Ascending aorta (tissue), 2 donors: ENCODE data around the gene CYTH3. TPM values are rescaled to one million over a fixed set of nuclear protein-coding genes. Genes with fewer than 3 reads are reported as not detected.
"Not testable (repeated sequence)": the region's sequence is repeated elsewhere in the genome, so short reads cannot be mapped to it uniquely, and the experiment has no call there.

Source experiments
- DNase-seq, 2 donors: peaks; one replicate each; pipeline ENCODE4 v3.0.0-alpha.2; 2019; ENCODE audit warnings: low spot score in 2 of 2
- H3K27ac ChIP-seq, 2 donors: fragments of 200-600 bp; sonication (generic); one replicate each; pipeline ENCODE4 v1.5.1; 2016 to 2017; ENCODE audit warnings: mild to moderate bottlenecking in 1 of 2
- H3K27me3 ChIP-seq: fragments of 200-600 bp; sonication (generic); one replicate; pipeline ENCODE4 v1.5.1; 2017
- H3K36me3 ChIP-seq, 2 donors: fragments of 200-600 bp; sonication (generic); one replicate each; pipeline ENCODE4 v1.5.1; 2016
- H3K4me1 ChIP-seq, 2 donors: fragments of 200-600 bp; sonication (generic); one replicate each; pipeline ENCODE4 v1.5.1; 2016 to 2017; ENCODE audit warnings: mild to moderate bottlenecking in 1 of 2
- H3K4me3 ChIP-seq, 2 donors: fragments of 200-600 bp; sonication (generic); one replicate each; pipeline ENCODE4 v1.5.1; 2016 to 2017; ENCODE audit warnings: mild to moderate bottlenecking in 1 of 2
- H3K9me3 ChIP-seq, 2 donors: fragments of 200-600 bp; sonication (generic); one replicate each; pipeline ENCODE4 v1.5.1; 2016
- intact Hi-C: fragments of 100-400 bp; cut with DNase I; formaldehyde crosslinking; loops from one replicate; pipeline ENCODE4 v1.15.1; 2023
- total RNA-seq: library from RNA; depleted of rRNA; stranded (reverse); fragments of >200 nt; gene quantifications from one replicate; pipeline ENCODE4 v1.1.0, GENCODE V29; 2016
- TF ChIP-seq, protein P1 (sequence below), 3 experiments: fragments of 200-600 bp in 2 of 3; fragments of 450-650 bp in 1 of 3; sonication (generic) in 2 of 3; IDR thresholded peaks; one replicate each; pipeline ENCODE4 v1.5.1; 2016 to 2019; ENCODE audit warnings: antibody characterized with exemption in 3 of 3, mild to moderate bottlenecking in 1 of 3, moderate library complexity in 1 of 3

CYTH3 gene
- total RNA-seq, 1 donor from 2014 or later = 51.8 TPM

DNA sequence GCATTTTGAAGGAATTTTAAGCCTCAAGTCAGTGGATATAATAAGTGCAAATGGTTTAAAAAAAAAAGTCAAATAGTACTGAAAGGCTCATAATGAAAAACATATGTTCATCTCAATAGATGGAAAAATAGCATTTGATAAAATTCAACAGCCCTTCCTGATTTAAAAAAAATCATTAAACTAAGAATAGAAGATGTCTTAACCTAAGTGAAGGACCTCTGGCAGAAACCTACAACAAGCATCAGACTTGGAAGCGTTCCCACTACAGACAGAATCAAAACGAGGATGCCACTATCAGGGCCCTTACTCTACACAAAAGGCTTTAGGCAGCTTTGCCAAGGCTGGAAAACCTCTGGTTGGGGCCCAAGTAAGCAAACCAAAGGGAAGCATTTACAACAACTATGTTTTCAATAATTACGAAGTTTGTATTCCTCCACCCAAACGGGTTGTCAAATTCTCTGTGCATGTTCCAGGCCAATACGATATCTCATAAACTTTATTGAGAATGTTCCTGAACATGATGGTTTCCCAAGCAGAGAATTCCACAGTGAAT is 45.1 kb downstream of the CYTH3 start:
- intact Hi-C loops = loop anchor here (2.0 kb wide), 1 partner anchor 19 kb away; no protein-coding TSS in a partner anchor
- DNase-seq = no peak
- Histone ChIP-seq H3K4me1 (peaks cover 4 to 34% of the 10 kb centered on the region in 2 donors), H3K4me3 (no peak overlapping the region), H3K9me3 (no peaks in the 10 kb centered on the region), H3K27ac (peak overlapping the region; percentile 65 to 70), H3K36me3 (no peaks in the 10 kb centered on the region), H3K27me3 (no peaks in the 10 kb centered on the region)
- TF ChIP-seq, protein P1, sequence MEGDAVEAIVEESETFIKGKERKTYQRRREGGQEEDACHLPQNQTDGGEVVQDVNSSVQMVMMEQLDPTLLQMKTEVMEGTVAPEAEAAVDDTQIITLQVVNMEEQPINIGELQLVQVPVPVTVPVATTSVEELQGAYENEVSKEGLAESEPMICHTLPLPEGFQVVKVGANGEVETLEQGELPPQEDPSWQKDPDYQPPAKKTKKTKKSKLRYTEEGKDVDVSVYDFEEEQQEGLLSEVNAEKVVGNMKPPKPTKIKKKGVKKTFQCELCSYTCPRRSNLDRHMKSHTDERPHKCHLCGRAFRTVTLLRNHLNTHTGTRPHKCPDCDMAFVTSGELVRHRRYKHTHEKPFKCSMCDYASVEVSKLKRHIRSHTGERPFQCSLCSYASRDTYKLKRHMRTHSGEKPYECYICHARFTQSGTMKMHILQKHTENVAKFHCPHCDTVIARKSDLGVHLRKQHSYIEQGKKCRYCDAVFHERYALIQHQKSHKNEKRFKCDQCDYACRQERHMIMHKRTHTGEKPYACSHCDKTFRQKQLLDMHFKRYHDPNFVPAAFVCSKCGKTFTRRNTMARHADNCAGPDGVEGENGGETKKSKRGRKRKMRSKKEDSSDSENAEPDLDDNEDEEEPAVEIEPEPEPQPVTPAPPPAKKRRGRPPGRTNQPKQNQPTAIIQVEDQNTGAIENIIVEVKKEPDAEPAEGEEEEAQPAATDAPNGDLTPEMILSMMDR (IDR thresholded peaks at IDR 0.05) = no peak

DNA sequence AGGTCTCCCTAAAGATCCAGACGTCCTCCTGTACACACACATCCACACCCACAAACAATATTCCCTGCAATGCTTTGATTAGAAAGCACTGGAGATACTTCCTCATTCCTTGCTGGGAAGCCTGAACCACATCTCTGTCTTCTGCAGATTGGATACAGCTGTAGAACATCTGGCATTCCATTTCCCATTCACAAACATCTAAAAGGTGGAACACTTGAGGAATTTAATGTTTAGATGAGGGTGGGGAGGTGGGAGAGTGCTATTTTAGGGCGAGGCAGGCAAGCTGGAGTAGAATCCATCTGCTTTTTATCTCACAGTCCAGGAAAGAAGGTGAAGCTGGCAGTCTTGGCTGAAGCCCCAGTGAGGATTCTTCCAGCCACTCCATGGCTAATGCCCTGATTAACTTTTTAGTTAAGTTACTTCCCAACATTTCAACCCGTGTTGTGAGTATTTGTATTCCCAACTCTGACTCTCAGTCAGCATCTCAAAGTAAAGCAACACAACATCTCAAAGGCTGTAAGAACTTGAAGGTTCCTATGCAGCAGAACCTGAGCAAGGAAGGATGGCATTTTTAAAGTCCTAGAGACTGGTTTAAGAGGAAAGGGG is 46.1 kb downstream of the CYTH3 start:
- no peak for DNase-seq
- Histone ChIP-seq H3K36me3 (no peaks in the 10 kb centered on the region), H3K4me3 (no peak overlapping the region), H3K4me1 (peaks cover 4 to 37% of the 10 kb centered on the region in 2 donors), H3K27ac (peak overlapping the region in 1 of 2 donors; percentile 37), H3K9me3 (no peaks in the 10 kb centered on the region), H3K27me3 (no peaks in the 10 kb centered on the region)
- TF ChIP-seq, protein P1 (IDR thresholded peaks at IDR 0.05) = no peak
- intact Hi-C loops = loop anchor here (2.0 kb wide), 1 partner anchor 21 kb away; no protein-coding TSS in a partner anchor

DNA sequence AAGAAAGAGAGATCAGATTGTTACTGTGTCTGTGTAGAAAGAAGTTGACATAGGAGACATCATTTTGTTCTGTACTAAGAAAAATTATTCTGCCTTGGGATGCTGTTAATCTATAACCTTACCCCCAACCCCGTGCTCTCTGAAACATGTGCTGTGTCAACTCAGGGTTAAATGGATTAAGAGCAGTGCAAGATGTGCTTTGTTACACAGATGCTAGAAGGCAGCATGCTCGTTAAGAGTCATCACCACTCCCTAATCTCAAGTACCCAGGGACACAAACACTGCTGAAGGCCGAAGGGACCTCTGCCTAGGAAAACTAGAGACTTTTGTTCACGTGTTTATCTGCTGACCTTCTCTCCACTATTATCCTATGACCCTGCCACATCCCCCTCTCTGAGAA is 49.0 kb downstream of the CYTH3 start:
- H3K27ac ChIP-seq, H3K4me3 ChIP-seq, H3K9me3 ChIP-seq, intact Hi-C loops, H3K36me3 ChIP-seq, DNase-seq, H3K27me3 ChIP-seq: not testable (repeated sequence)
- H3K4me1 ChIP-seq = peaks cover 4 to 41% of the 10 kb centered on the region in 2 donors

DNA sequence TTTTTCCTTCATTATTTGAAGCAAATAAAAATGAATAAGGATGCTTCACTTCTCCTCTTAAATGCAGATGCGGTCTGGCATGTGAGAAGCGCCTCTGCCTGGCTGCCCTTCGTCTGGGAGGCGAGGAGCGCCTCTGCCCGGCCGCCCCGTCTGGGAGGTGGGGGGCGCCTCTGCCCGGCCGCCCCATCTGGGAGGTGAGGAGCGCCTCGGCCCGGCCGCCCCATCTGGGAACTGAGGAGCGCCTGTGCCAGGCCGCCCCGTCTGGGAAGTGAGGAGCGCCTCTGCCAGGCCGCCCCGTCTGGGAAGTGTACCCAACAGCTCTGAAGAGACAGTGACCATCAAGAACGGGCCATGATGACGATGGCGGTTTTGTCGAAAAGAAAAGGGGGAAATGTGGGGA is 49.4 kb downstream of the CYTH3 start:
- intact Hi-C loops, H3K36me3 ChIP-seq, H3K27me3 ChIP-seq, DNase-seq, H3K9me3 ChIP-seq, H3K27ac ChIP-seq, H3K4me3 ChIP-seq: not testable (repeated sequence)
- H3K4me1 ChIP-seq = peaks cover 4 to 41% of the 10 kb centered on the region in 2 donors

DNA sequence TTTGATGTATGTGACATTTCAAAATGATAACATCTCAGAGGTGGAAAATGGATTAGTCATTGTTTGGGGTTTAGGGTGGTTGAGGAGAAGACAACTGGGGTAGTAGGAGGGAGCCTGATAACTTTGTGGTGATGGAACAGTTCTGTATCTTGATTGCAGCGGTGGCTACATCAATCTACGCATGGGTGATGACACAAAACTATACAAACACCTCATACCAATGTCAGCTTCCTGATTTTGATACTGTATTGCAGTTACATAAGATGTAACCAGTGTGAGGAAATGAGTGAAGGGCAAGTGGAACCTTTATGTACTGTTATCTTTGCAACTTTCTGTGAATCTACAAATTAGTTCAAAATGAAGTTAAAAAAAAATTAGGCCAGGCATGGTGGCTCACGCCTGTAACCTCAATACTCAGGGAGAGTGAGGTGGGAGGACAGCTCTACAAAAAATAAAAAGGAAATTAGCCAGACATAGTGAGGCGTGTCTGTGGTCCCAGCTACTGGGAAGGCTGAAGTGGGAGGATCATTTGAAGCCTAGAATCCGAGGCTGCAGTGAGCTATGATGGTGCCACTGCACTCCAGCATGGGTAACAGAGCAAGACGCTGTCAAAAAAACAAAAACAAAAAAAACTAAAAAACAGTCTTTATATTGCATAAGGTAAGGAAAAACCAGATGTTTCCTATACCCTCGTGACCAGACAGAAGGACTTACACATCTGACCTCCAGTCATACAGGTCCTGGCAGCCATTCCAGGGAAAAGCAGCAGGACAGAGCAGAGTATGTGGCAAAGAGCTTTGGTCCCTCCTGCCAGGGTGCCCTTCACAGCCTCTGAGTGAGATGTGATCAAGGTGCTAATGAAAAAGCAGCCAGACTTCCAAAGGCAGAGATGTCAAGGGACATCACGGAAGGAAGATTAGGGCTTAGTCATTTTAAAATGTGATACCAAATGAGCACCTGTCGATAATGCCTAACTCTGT is 50.8 kb downstream of the CYTH3 start:
- intact Hi-C loops = no loop called here
- Histone ChIP-seq H3K4me3 (no peak overlapping the region), H3K4me1 (peaks cover 4 to 35% of the 10 kb centered on the region in 2 donors), H3K36me3 (no peaks in the 10 kb centered on the region), H3K27me3 (no peaks in the 10 kb centered on the region), H3K9me3 (no peaks in the 10 kb centered on the region), H3K27ac (peak overlapping the region in 1 of 2 donors; percentile 46)
- DNase-seq = no peak
- TF ChIP-seq, protein P1 (IDR thresholded peaks at IDR 0.05) = no peak

DNA sequence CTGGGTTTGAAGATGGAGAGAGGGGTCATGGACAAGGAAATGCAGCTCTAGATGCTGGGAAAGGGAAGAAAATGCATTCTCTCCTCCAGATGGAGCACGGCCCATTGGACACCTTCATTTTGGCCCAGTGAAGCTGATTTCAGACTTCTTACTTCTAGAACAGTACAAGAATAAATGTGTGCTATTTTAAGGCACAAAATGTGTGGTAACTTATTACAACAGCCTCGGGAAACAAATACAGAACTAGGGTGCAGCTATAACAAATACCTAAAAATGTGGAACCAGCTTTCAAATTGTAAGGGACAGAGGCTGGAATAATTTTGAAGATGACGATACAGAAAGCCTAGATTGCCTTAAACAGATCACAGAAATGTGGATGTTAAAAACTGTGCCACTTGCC is 54.1 kb downstream of the CYTH3 start:
- Histone ChIP-seq H3K9me3 (no peaks in the 10 kb centered on the region), H3K27me3 (no peaks in the 10 kb centered on the region), H3K4me1 (peaks cover 4 to 28% of the 10 kb centered on the region in 2 donors), H3K27ac (peak overlapping the region; percentile 30 to 65), H3K36me3 (no peaks in the 10 kb centered on the region), H3K4me3 (no peak overlapping the region)
- intact Hi-C loops = loop anchor here (5.0 kb wide), 1 partner anchor 54 kb away; the partner anchor contains the start of gene CYTH3
- no peak for DNase-seq
- TF ChIP-seq, protein P1 (IDR thresholded peaks at IDR 0.05) = peak in 2 of 3 experiments; percentile 12 to 34
